ENCODE measurements around the gene RNF217.
A peak's percentile ranks its signal among the peaks of the same experiment; 100 is the strongest.

RNF217 gene

GRCh38 chr6:125086716-125087115 is 124.5 kb downstream of the RNF217 start:
- H3K27ac ChIP-seq, result no peak overlapping the region
- no peak for TF ChIP-seq Cebpa-rat (IDR thresholded peaks at IDR 0.05)
- no peaks in the 10 kb centered on the region for H4K20me1 ChIP-seq
- no peak overlapping the region for H3K4me3 ChIP-seq
- peaks cover 8% of the 10 kb centered on the region for H3K4me1 ChIP-seq
- H3K9me3 ChIP-seq, result no peaks in the 10 kb centered on the region
- no peaks in the 10 kb centered on the region for H3K36me3 ChIP-seq
- no peaks in the 10 kb centered on the region for H3K27me3 ChIP-seq
- H3K9ac ChIP-seq, result no peak overlapping the region
- no peak overlapping the region for H3K4me2 ChIP-seq

GRCh38 chr6:125088963-125089362 is 126.7 kb downstream of the RNF217 start:
- H3K9me3 ChIP-seq, result no peaks in the 10 kb centered on the region
- no peak for TF ChIP-seq Cebpa-rat (IDR thresholded peaks at IDR 0.05)
- H3K27ac ChIP-seq, result no peak overlapping the region
- no peaks in the 10 kb centered on the region for H4K20me1 ChIP-seq
- no peak overlapping the region for H3K9ac ChIP-seq
- no peaks in the 10 kb centered on the region for H3K4me1 ChIP-seq
- no peak overlapping the region for H3K4me3 ChIP-seq
- no peak overlapping the region for H3K4me2 ChIP-seq
- H3K36me3 ChIP-seq, result no peaks in the 10 kb centered on the region
- H3K27me3 ChIP-seq, result no peaks in the 10 kb centered on the region

- H3K36me3 ChIP-seq, result no peaks in the 10 kb centered on the region
- peaks cover 6% of the 10 kb centered on the region for H3K4me1 ChIP-seq
- H3K9me3 ChIP-seq, result no peaks in the 10 kb centered on the region
- no peak overlapping the region for H3K4me2 ChIP-seq
- no peaks in the 10 kb centered on the region for H3K27me3 ChIP-seq
- H3K27ac ChIP-seq, result no peak overlapping the region
- no peak for TF ChIP-seq Cebpa-rat (IDR thresholded peaks at IDR 0.05)
- H3K9ac ChIP-seq, result no peak overlapping the region
- H3K4me3 ChIP-seq, result no peak overlapping the region
- no peaks in the 10 kb centered on the region for H4K20me1 ChIP-seq
Measured at GRCh38 chr6:125094563-125094962, 132.3 kb downstream of the RNF217 start.

- Histone ChIP-seq H3K4me2 (no peak overlapping the region), H3K9me3 (no peaks in the 10 kb centered on the region), H3K27me3 (no peaks in the 10 kb centered on the region), H3K4me1 (peaks cover 15% of the 10 kb centered on the region), H3K36me3 (no peaks in the 10 kb centered on the region), H4K20me1 (no peaks in the 10 kb centered on the region), H3K27ac (no peak overlapping the region), H3K9ac (no peak overlapping the region), H3K4me3 (no peak overlapping the region)
- no peak for TF ChIP-seq Cebpa-rat (IDR thresholded peaks at IDR 0.05)
Measured at GRCh38 chr6:125095580-125096301, 133.5 kb downstream of the RNF217 start.

- Histone ChIP-seq H3K9me3 (no peaks in the 10 kb centered on the region), H3K9ac (no peak overlapping the region), H3K4me3 (no peak overlapping the region), H3K36me3 (no peaks in the 10 kb centered on the region), H3K27ac (no peak overlapping the region), H3K4me2 (no peak overlapping the region), H3K4me1 (peaks cover 27% of the 10 kb centered on the region), H4K20me1 (no peaks in the 10 kb centered on the region), H3K27me3 (no peaks in the 10 kb centered on the region)
- no peak for TF ChIP-seq Cebpa-rat (IDR thresholded peaks at IDR 0.05)
Measured at GRCh38 chr6:125097186-125097585, 134.9 kb downstream of the RNF217 start.

GRCh38 chr6:125098253-125098652 is 136.0 kb downstream of the RNF217 start:
- no peak for TF ChIP-seq Cebpa-rat (IDR thresholded peaks at IDR 0.05)
- Histone ChIP-seq H3K27me3 (no peaks in the 10 kb centered on the region), H3K4me1 (peaks cover 30% of the 10 kb centered on the region)

GRCh38 chr6:125099211-125100073 is 137.2 kb downstream of the RNF217 start:
- Histone ChIP-seq H4K20me1 (no peaks in the 10 kb centered on the region), H3K36me3 (no peaks in the 10 kb centered on the region), H3K27ac (0 out of 2 replicates have a peak overlapping the region, but pooled peaks have one; percentile 22), H3K27me3 (no peaks in the 10 kb centered on the region), H3K4me2 (peak overlapping the region; percentile 92), H3K9me3 (no peaks in the 10 kb centered on the region), H3K4me1 (peaks cover 30% of the 10 kb centered on the region), H3K4me3 (peak overlapping the region; percentile 69), H3K9ac (peak overlapping the region; percentile 64)
- no peak for TF ChIP-seq Cebpa-rat (IDR thresholded peaks at IDR 0.05)

More at GRCh38 chr6:125098253-125098652, 136.0 kb downstream of the RNF217 start:
- Histone ChIP-seq H3K4me2 (no peak overlapping the region), H4K20me1 (no peaks in the 10 kb centered on the region), H3K9me3 (no peaks in the 10 kb centered on the region), H3K27ac (no peak overlapping the region), H3K9ac (no peak overlapping the region), H3K4me3 (no peak overlapping the region), H3K36me3 (no peaks in the 10 kb centered on the region)

GRCh38 chr6:125100074-125100652 is 137.9 kb downstream of the RNF217 start:
- 0 out of 2 replicates have a peak overlapping the region, but pooled peaks have one; percentile 22 for H3K27ac ChIP-seq
- H3K9me3 ChIP-seq, result no peaks in the 10 kb centered on the region
- H3K4me1 ChIP-seq, result peaks cover 30% of the 10 kb centered on the region
- TF ChIP-seq Cebpa-rat (IDR thresholded peaks at IDR 0.05), result 0 out of 2 replicates have a peak, but pooled peaks have one; percentile 17
- H3K4me2 ChIP-seq, result peak overlapping the region; percentile 92
- peak overlapping the region; percentile 69 for H3K4me3 ChIP-seq
- no peaks in the 10 kb centered on the region for H3K36me3 ChIP-seq
- no peaks in the 10 kb centered on the region for H3K27me3 ChIP-seq
- H4K20me1 ChIP-seq, result no peaks in the 10 kb centered on the region
- peak overlapping the region; percentile 64 for H3K9ac ChIP-seq

- H3K27me3 ChIP-seq, result no peaks in the 10 kb centered on the region
- H3K27ac ChIP-seq, result no peak overlapping the region
- H3K36me3 ChIP-seq, result no peaks in the 10 kb centered on the region
- TF ChIP-seq Cebpa-rat (IDR thresholded peaks at IDR 0.05), result no peak
- H3K4me2 ChIP-seq, result peak overlapping the region; percentile 92; the same call in 1 of the 2 replicates
- no peaks in the 10 kb centered on the region for H3K9me3 ChIP-seq
- no peak overlapping the region for H3K9ac ChIP-seq
- no peak overlapping the region for H3K4me3 ChIP-seq
- no peaks in the 10 kb centered on the region for H4K20me1 ChIP-seq
- H3K4me1 ChIP-seq, result peaks cover 30% of the 10 kb centered on the region
Measured at GRCh38 chr6:125101128-125101527, 138.9 kb downstream of the RNF217 start.

Data from BLaER1 (cell line).